H1 (cell line): ENCODE results near the gene L3MBTL4. TPM values are rescaled to one million over a fixed set of nuclear protein-coding genes. Genes with fewer than 3 reads are reported as not detected.

Experiments used
- EZH2 ChIP-seq: fragments of 200-600 bp; sonication (generic); IDR thresholded peaks from 2 replicates; pipeline ENCODE4 v1.7.1; 2012; ENCODE audit warnings: low read depth, mild to moderate bottlenecking, moderate library complexity, low read length, inconsistent platforms; ENCODE audit not compliant: severe bottlenecking
- SIRT6 ChIP-seq: IDR thresholded peaks from one replicate; pipeline ENCODE4 v1.7.1; 2012; ENCODE audit warnings: low read length, inconsistent platforms
- polyA plus RNA-seq, 7 experiments: library from polyadenylated mRNA; depleted of rRNA in 3 of 7; stranded (reverse) in 5 of 7; unstranded in 2 of 7; fragments of >200 nt in 5 of 7; fragments of 200-250 nt in 2 of 7; gene quantifications; 1 replicate in 5 of 7; 2 replicates in 1 of 7; 4 replicates in 1 of 7; pipeline versions ENCODE4 v1.2.1 to v1.2.3, GENCODE V29; 2011 to 2013; ENCODE audit warnings: missing spikeins in 2 of 7, mixed read lengths in 2 of 7
- total RNA-seq: library from RNA; stranded (reverse); fragmentation: NEBNext Ultra II Directional; extraction: Animal tissue kit (Norgen Biotek cat#: 25700); gene quantifications from 2 replicates; pipeline ENCODE4 v1.2.1, GENCODE V29; 2021

L3MBTL4 gene
- total and polyA plus RNA-seq, 2 of the 8 experiments (the other 6 are each of a cell fraction or from before 2014, with no cell fraction given): 1.0 to 2.1 TPM

- TF ChIP-seq EZH2 (no peak), SIRT6 (no peak)
These were observed 207.6 kb downstream of the L3MBTL4 start (continued) for GRCh38 chr18:6207116-6207515.
